ENCODE results near the gene MMP28.

DNA sequence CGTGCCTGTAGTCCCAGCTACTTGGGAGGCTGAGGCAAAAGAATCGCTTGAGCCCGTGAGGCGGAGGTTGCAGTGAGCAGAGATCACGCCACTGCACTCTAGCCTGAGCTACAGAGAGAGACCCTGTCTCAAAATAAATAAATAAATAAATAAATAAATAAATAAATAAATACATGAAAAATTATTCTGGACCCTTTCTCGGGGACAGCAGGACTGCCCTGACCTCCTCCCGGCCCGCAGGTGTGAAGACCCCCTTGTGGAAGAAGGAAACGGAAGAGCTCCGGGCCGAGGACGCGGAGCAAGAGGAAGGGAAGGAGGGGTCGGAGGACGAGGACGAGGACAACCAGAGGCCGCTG lies 31.7 kb downstream of the MMP28 start:
- TF ChIP-seq, protein P1, sequence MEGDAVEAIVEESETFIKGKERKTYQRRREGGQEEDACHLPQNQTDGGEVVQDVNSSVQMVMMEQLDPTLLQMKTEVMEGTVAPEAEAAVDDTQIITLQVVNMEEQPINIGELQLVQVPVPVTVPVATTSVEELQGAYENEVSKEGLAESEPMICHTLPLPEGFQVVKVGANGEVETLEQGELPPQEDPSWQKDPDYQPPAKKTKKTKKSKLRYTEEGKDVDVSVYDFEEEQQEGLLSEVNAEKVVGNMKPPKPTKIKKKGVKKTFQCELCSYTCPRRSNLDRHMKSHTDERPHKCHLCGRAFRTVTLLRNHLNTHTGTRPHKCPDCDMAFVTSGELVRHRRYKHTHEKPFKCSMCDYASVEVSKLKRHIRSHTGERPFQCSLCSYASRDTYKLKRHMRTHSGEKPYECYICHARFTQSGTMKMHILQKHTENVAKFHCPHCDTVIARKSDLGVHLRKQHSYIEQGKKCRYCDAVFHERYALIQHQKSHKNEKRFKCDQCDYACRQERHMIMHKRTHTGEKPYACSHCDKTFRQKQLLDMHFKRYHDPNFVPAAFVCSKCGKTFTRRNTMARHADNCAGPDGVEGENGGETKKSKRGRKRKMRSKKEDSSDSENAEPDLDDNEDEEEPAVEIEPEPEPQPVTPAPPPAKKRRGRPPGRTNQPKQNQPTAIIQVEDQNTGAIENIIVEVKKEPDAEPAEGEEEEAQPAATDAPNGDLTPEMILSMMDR (IDR thresholded peaks at IDR 0.05) = no peak
- TF ChIP-seq POLR2A (IDR thresholded peaks at IDR 0.05) = no peak
